Right lobe of liver (tissue), 6 donors: ENCODE data around the gene MTUS2. TPM values are rescaled to one million over a fixed set of nuclear protein-coding genes. Genes with fewer than 3 reads are reported as not detected.
A peak's percentile ranks its signal among the peaks of the same experiment; 100 is the strongest.

Experiments
- ATAC-seq, 4 donors: fragments of 200-7000 bp; cut with Tn5 transposase; one replicate each; pipeline ENCODE4 v1.9.1; 2020; ENCODE audit warnings: mild to moderate bottlenecking in 4 of 4, moderate library complexity in 4 of 4
- DNase-seq, 3 donors: peaks; one replicate each; pipeline ENCODE4 v3.0.0-alpha.2; 2020
- H3K27ac ChIP-seq, 3 donors: fragments of 200-600 bp; one replicate each; pipeline ENCODE4 v1.8.0; 2022
- H3K27me3 ChIP-seq, 2 donors: fragments of 200-600 bp; one replicate each; pipeline ENCODE4 v1.8.0; 2022
- H3K36me3 ChIP-seq, 4 donors: fragments of 200-600 bp; sonication (generic) in 1 of 4; one replicate each; pipeline versions ENCODE4 v1.5.1 to v1.8.0; 2017 to 2022; ENCODE audit warnings: control low read depth in 1 of 4
- H3K4me1 ChIP-seq, 4 donors: fragments of 200-600 bp; sonication (generic) in 1 of 4; one replicate each; pipeline versions ENCODE4 v1.5.1 to v1.8.0; 2017 to 2022; ENCODE audit warnings: control low read depth in 1 of 4
- H3K4me3 ChIP-seq, 3 donors: fragments of 200-600 bp; one replicate each; pipeline ENCODE4 v1.8.0; 2022
- H3K9me3 ChIP-seq, 4 donors: fragments of 200-600 bp; sonication (generic) in 1 of 4; one replicate each; pipeline versions ENCODE4 v1.5.1 to v1.8.0; 2017 to 2022; ENCODE audit warnings: control low read depth in 1 of 4
- POLR2A ChIP-seq: fragments of 450-650 bp; IDR thresholded peaks from one replicate; pipeline ENCODE4 v1.6.1; 2017; ENCODE audit warnings: antibody characterized with exemption, mild to moderate bottlenecking
- WGBS: methylation state at CpG from one replicate; pipeline ENCODE4 v1.1.6; 2018; ENCODE audit warnings: low coverage, low lambda C conversion rate; ENCODE audit not compliant: insufficient coverage; ENCODE audit errors: missing lambda C conversion rate; 5-methylcytosine and 5-hydroxymethylcytosine counted together
- intact Hi-C, 2 donors: fragments of 100-400 bp; cut with DNase I; formaldehyde crosslinking; loops; one replicate each; pipeline versions ENCODE4 v1.11.2 to v1.14.1; 2022
- total RNA-seq, 6 experiments: library from RNA; depleted of rRNA in 2 of 6; stranded (reverse); fragments of >200 nt in 2 of 6; fragmentation: NEBNext Ultra II Directional in 3 of 6; extraction: Animal tissue kit (Norgen Biotek cat#: 25700) in 3 of 6; gene quantifications; one replicate each; pipeline versions ENCODE4 v1.1.0 to v1.2.4, GENCODE V29; 2016 to 2023
- TF ChIP-seq, protein P1 (sequence below), 4 donors: fragments of 200-600 bp in 3 of 4; fragments of 450-650 bp in 1 of 4; IDR thresholded peaks; one replicate each; pipeline versions ENCODE4 v1.5.1 to v1.8.0; 2016 to 2022; ENCODE audit warnings: antibody characterized with exemption in 4 of 4, mild to moderate bottlenecking in 2 of 4
- donor health status: DM: no; HTN: yes; CAD: no.
- donor health status: DM: no; HTN: no; CAD: no.
- donor health status: DM: no; HTN: no; CAD: no.
- donor health status: DM: no; HTN: yes; CAD: no.
- donor health status: DM: no; HTN: yes; CAD: no.

Gene MTUS2
- total RNA-seq, 6 experiments from 2014 or later = 0.15 to 2.2 (median 0.98) TPM

DNA sequence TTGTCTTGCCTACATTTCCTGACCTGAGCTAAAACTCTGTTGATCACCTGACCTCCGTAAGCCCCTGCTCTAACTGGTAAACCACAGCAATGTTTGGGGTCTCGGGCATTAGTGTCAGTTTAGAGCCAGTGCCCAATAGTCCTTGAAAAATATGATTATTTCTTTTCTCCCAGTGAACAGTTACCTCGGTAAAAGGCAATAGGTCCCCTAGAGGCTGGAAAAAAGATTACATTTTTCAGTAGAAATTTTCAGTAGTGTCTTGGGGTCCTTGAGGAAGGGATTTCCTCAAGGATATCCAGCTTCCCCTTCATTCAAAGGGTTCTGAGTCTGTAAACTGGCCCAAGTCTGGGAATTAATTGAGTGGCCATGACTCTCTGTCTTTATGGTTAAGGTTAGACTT, 597.9 kb downstream of the MTUS2 start:
- TF ChIP-seq POLR2A = no peak
- TF ChIP-seq, protein P1, sequence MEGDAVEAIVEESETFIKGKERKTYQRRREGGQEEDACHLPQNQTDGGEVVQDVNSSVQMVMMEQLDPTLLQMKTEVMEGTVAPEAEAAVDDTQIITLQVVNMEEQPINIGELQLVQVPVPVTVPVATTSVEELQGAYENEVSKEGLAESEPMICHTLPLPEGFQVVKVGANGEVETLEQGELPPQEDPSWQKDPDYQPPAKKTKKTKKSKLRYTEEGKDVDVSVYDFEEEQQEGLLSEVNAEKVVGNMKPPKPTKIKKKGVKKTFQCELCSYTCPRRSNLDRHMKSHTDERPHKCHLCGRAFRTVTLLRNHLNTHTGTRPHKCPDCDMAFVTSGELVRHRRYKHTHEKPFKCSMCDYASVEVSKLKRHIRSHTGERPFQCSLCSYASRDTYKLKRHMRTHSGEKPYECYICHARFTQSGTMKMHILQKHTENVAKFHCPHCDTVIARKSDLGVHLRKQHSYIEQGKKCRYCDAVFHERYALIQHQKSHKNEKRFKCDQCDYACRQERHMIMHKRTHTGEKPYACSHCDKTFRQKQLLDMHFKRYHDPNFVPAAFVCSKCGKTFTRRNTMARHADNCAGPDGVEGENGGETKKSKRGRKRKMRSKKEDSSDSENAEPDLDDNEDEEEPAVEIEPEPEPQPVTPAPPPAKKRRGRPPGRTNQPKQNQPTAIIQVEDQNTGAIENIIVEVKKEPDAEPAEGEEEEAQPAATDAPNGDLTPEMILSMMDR (IDR thresholded peaks at IDR 0.05) = no peak
- no peaks in the 10 kb centered on the region for H3K9me3 ChIP-seq
- 70% methylated on average over 3 of the region's 3 CpGs for WGBS
- no peaks in the 10 kb centered on the region for H3K36me3 ChIP-seq
- intact Hi-C loops = no loop called here
- no peaks in the 10 kb centered on the region for H3K27me3 ChIP-seq
- DNase-seq (no peak), ATAC-seq (no peak)
- no peak overlapping the region for H3K27ac ChIP-seq
- no peaks in the 10 kb centered on the region for H3K4me1 ChIP-seq
- no peak overlapping the region for H3K4me3 ChIP-seq

DNA sequence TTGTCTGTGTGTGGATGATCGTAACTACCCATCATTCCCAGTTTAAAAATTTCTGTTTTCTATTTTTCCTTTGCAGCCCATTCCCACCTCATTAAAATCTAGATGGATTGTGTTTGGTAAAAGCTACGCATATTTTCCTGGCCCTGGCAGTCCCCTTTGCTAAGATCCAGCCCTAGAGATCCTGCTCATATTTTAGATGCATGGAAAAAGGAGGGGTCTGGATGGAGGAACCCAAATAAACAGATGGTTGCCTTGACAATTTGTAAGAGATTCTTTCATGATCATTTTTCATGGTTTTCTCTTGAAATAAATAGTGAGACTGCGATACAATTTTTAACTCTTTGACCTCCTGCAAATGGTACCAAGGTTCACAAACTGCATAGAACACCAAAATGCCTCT, 601.0 kb downstream of the MTUS2 start:
- DNase-seq (no peak), ATAC-seq (no peak)
- intact Hi-C loops = no loop called here
- no peaks in the 10 kb centered on the region for H3K4me1 ChIP-seq
- no peak overlapping the region for H3K27ac ChIP-seq
- H3K9me3 ChIP-seq = no peaks in the 10 kb centered on the region
- H3K4me3 ChIP-seq = no peak overlapping the region
- H3K27me3 ChIP-seq = no peaks in the 10 kb centered on the region
- no peaks in the 10 kb centered on the region for H3K36me3 ChIP-seq
- WGBS = 77% methylated on average over 3 of the region's 3 CpGs
- TF ChIP-seq, protein P1 (IDR thresholded peaks at IDR 0.05) = no peak
- TF ChIP-seq POLR2A = no peak

DNA sequence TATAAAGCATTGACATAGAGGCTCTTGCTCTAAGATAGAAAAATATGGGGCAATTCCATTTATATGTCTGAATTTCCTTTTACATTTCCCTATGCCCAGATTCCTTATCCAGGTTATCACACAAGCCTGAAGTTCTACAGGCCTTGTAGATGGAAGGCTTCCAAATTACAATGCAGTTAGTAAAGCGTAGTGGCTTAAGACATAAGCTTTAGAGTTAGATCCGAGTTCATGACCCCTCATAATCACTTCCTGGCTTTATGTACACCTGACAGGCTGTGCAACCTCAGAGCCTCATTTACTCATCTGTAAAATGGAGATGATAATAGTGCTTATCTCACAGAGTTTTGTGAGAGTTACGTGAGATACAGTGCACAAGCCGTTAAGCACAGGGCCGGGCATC, 601.9 kb downstream of the MTUS2 start:
- WGBS = 88% methylated on average over 5 of the region's 5 CpGs

DNA sequence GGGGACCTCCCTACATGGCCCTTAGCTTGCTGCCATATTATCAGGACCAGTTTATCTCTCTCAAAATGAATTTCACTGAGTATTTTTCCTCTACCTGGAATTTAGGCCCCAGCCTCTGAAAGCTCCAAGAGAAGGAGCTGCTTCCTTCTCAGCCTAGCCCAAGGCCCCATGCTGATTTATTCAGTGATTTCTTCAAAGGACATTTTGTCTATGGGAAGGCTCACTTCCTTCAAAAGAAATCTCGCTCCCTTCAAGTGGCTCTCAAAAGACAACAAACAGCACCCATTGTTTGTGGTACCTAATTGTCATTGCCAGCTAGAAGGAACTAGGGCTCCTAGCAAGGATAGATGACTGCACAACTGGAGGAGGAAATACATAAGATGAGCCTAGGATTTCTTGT, 602.9 kb downstream of the MTUS2 start:
- Histone ChIP-seq H3K4me1 (peaks cover 0 to 2% (median 0%) of the 10 kb centered on the region in 4 donors), H3K27ac (no peak overlapping the region), H3K27me3 (no peaks in the 10 kb centered on the region), H3K36me3 (no peaks in the 10 kb centered on the region), H3K4me3 (no peak overlapping the region), H3K9me3 (no peaks in the 10 kb centered on the region)
- intact Hi-C loops = no loop called here
- DNase-seq (no peak), ATAC-seq (no peak)
- 100% methylated on average over 1 of the region's 1 CpG for WGBS
- TF ChIP-seq, protein P1 (IDR thresholded peaks at IDR 0.05) = no peak
- TF ChIP-seq POLR2A = no peak

More for the DNA sequence above, 601.9 kb downstream of the MTUS2 start:
- no peak for DNase-seq
- Histone ChIP-seq H3K4me3 (no peak overlapping the region), H3K36me3 (no peaks in the 10 kb centered on the region), H3K27me3 (no peaks in the 10 kb centered on the region), H3K27ac (no peak overlapping the region), H3K4me1 (no peaks in the 10 kb centered on the region), H3K9me3 (no peaks in the 10 kb centered on the region)
- ATAC-seq = no peak
- intact Hi-C loops = no loop called here
- no peak for TF ChIP-seq POLR2A
- TF ChIP-seq, protein P1 (IDR thresholded peaks at IDR 0.05) = no peak

DNA sequence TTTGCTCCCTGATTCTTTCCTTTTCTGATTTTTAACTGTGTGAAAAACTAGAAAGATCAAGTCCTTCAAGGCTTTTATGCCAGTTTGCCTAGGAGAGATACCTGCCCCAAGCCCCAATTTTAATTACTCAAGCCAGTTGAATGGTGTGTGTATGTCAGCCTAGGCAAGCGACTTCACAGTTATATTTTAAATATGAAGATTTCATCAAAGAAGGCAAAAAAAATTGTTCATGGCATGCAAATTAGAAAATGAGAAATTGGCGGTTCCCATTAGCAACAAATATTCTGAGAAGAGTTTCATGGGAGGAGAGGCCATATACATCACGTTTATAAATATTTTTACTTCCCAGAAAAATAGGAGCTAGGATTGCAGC, 607.8 kb downstream of the MTUS2 start:
- Histone ChIP-seq H3K27ac (no peak overlapping the region), H3K9me3 (no peaks in the 10 kb centered on the region), H3K4me3 (peak overlapping the region; percentile 2 to 28 (median 10)), H3K36me3 (no peaks in the 10 kb centered on the region), H3K4me1 (peaks cover 0 to 9% (median 0%) of the 10 kb centered on the region in 4 donors), H3K27me3 (no peaks in the 10 kb centered on the region)
- 21% methylated on average over 3 of the region's 3 CpGs for WGBS
- TF ChIP-seq, protein P1 (IDR thresholded peaks at IDR 0.05) = no peak
- TF ChIP-seq POLR2A = no peak
- ATAC-seq = no peak
- intact Hi-C loops = no loop called here
- no peak for DNase-seq
